GM19240 (cell line): ENCODE data around the gene TBC1D20.

Experiments
- DNase-seq: peaks from one replicate; pipeline ENCODE4 v3.0.0; 2011; ENCODE audit warnings: low spot score; ENCODE audit not compliant: insufficient read length

The TBC1D20 gene

DNA sequence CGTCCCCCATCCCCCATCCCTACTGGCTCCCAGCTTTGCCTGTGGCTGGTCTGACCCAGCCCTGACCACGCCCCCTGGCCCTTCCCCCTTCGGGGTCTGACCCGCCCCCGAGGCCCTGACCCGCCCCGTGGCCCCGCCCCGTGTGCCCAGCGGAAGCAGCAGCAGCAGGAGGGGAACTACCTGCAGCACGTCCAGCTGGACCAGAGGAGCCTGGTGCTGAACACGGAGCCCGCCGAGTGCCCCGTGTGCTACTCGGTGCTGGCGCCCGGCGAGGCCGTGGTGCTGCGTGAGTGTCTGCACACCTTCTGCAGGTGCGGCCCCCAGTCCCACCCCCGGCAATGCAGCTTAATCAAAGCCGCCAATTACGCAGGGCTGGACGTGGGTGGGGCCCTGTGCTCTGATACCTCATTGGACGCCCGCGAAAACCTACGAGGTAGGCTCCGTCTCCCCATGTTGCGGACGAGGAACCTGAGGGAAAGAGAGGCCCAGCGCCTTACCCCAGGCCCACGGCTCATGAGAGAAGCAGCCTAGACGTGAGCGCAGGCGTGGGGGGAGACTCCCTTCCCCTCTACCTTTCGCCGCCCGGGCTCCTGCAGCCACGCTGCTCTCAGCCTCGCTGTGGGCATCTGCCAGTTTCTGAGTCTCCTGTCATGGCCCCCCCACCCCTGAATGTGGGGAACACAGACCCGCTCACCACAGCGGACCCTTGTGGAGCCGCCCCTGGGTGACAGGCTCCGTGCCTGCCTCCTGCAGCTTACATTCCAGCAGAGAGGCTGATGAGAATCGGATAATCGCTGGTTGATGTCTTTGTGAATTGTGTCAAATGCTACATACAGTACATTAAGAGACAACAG lies 41.4 kb downstream of the TBC1D20 start:
- no peak for DNase-seq

DNA sequence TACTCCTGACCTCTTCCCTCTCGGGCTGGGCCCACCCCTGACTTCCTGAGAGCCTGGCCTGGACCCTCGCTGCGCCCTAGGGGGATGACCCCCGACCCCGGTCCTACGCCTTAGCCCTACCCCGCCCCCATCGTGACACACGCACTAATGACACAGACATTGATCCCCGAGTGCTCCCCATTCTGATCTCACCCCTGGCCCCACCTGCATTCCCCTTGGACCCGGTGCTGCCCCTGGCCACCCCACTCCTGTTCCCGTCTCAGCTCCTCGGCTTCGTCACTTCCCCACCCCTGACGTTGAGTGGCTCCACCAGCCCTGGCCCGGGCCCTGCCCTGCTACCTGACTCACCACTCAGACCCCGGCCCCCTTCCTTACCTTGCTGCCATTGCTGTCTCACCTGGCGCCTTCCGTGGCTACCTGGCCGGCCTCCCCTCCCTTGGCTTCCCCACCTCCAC lies 42.1 kb downstream of the TBC1D20 start:
- no peak for DNase-seq

DNA sequence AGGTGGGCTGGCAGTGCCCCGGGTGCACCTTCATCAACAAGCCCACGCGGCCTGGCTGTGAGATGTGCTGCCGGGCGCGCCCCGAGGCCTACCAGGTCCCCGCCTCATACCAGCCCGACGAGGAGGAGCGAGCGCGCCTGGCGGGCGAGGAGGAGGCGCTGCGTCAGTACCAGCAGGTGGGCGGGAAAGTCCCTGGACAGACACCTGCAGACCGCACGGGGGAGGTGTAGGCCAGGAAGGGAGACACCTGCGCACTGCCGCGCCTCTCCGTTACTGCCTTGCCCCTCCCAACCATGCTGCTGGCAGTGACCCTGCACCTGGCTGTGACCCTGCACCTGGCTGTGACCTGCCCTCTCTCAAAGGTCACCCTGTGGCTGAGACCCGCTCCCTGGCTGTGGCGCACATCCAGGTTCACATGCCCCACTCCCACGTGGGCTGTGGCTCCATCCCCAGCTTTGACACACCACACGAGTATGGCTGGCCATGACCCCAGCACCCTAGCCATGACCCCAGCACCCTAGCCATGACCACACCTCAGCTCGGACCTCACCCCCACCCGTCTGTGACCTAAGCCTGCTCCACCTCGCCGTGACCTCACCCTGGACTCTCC lies 42.7 kb downstream of the TBC1D20 start:
- no peak for DNase-seq

DNA sequence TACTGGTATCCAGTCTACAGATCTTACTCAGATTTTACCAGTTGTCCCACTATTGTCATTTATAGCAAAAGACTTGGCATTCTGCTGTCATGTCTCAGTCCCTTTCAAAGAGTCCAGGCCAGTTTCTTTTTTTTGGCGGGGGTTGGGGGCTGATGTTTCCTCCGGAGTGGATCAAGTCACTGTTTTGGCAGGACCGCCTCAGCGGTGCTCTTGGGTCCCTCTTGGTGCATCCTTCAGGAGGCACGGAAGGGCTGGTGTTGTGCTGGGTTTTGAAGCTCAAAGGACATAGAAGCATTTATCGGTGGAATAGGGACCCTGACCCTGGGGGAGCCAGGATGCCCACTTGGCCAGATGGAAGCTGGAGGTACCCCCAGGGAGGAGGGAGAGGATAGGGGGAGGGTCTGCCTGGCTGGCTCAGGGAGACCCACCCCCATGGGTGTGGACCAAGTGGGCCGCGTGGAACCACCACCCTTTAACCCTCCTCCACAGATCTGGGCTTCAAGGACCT lies 43.4 kb downstream of the TBC1D20 start:
- no peak for DNase-seq

DNA sequence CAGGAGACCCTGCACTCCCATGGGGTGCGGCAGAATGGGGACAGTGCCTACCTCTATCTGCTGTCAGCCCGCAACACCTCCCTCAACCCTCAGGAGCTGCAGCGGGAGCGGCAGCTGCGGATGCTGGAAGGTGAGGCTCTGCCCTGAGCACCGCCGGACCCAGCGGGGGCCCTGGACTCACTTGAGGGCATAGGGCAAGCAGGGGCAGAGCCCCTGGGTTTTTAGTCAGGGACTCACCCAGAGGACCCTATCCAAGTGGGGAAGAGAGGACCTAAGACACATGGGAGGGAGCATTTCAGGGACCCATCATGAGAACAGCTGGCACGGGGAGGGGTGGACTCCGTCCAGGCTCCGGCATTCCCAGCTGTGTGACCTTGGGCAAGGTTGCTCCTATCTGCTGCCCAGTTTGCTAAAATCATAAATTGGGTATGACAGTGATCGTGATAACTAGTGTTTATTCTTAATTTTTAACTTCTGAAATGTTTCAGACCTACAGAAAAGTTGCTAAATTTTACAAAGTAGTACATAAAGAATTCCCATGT lies 44.5 kb downstream of the TBC1D20 start:
- DNase-seq: no peak

DNA sequence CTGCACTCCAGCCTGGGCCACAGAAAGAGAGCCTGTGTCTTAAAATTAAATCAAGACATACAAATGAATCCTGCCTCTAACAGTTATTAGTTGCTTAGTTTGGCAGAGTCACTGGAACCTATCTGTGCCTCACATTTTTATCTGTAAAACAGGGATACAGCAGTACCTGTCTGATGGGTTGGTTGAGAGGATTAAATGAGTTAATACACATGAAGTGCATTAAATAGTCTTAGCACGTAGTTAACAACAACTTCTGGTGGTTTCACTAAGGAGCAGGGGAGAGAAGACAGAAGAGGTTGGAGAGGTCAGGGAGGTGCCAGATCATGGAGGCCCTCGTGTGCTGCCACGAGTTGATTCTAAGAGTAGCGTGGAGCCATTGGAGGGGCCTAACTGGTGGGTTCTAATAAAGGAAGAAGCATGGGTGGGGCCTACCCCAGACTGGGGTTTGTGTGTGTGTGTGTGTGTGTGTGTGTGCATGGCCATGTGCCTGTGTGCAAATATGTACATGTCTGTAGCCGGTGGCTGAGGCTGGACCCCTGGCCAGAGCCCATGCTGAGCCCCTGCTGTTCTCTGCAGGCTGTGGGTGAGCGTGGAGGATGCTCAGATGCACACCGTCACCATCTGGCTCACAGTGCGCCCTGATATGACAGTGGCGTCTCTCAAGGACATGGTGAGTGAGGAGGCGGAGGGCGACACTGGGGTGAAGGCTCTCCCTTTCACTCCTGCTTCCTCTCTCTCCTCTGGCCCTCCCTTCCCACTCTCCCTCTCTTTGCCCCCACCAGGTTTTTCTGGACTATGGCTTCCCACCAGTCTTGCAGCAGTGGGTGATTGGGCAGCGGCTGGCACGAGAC lies 45.2 kb downstream of the TBC1D20 start:
- no peak for DNase-seq

DNA sequence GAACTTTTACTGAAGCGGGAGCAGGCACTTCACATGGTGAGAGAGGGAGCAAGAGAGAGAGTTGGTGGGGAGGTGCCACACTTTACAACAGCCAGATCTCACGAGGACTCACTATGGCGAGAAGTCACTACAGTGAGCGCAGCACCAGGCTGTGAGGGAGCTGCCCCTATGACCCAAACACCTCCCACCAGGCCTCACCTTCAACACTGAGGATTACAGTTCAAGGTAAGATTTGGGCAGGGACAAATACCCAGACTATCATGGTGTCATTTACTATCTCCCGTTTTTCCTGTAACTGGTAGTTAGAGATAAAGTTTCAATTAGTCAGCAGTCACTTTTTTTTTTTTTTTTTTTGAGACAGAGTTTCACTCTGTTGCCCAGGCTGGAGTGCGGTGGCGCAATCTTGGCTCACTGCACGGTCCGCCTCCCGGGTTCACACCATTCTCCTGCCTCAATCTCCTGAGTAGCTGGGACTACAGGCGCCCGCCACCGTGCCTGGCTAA lies 46.5 kb downstream of the TBC1D20 start:
- no peak for DNase-seq

DNA sequence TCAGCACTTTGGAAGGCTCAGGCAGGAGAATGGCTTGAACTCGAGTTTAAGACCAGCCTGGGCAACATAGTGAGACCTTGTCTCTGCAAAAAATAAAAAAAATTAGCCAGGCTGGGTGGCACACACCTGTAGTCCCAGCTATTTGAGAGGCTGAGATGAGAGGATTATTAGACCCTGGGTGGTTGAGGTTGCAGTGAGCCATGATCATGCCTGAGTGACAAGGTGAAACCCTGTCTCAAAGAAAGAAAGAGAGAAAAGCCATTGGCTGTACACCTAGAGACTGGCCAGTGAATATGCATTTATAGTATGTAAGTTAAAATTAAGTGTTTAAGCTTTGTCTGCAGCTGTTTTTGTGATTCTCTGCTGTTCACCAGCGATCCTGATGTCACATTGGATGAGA lies 48.2 kb downstream of the TBC1D20 start:
- DNase-seq: no peak

DNA sequence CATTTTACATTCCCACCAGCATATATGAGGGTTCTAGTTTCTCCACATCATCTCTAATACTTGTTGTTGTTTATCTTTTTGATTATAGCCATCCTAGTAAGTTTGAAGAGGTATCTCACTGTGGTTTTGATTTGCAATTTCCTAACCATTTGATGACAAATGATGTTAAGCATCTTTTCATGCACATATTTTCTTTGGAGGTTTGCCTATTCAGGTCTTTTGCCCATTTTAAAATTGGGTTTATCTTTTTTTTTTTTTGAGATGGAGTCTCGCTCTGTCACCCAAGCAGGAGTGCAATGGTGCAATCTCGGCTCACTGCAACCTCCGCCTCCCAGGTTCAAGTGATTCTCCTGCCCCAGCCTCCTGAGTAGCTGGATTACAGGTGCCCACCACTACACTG lies 50.3 kb downstream of the TBC1D20 start:
- no peak for DNase-seq

DNA sequence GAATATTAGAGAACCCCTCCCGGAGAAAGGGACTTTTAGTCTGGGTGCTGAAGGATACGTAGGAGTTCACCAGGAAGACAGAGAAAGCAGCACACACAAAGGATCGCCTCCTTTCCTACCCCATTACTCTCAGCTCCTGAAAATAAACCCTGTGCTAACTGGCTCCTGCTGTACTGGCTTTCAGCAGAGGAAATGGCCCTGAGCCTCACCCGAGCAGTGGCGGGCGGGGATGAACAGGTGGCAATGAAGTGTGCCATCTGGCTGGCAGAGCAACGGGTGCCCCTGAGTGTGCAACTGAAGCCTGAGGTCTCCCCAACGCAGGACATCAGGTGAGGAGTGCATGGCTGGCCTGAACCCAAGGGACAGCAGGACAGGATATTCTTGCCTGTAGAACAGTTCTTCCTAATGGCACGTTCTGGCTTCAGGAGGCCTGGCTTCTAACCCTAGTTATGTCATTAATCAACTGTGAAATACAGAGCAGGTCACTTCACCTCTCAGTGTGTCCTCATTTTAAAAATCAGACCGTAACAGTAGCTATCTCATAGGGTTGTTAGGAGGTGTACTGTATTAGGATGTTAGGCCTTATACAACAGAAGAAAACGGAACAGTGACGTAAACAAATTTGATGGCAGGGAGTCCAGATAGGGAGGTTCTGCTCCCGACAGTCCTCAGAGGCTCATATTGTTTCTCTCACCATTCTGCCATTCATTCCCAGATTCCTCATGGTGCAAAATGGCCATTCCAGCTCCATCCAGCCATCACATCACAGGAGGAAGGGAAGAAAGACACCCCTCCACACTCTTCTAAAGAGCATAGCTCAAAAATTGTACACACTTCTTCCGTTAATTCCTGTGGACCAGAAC lies 52.4 kb downstream of the TBC1D20 start:
- DNase-seq: no peak

DNA sequence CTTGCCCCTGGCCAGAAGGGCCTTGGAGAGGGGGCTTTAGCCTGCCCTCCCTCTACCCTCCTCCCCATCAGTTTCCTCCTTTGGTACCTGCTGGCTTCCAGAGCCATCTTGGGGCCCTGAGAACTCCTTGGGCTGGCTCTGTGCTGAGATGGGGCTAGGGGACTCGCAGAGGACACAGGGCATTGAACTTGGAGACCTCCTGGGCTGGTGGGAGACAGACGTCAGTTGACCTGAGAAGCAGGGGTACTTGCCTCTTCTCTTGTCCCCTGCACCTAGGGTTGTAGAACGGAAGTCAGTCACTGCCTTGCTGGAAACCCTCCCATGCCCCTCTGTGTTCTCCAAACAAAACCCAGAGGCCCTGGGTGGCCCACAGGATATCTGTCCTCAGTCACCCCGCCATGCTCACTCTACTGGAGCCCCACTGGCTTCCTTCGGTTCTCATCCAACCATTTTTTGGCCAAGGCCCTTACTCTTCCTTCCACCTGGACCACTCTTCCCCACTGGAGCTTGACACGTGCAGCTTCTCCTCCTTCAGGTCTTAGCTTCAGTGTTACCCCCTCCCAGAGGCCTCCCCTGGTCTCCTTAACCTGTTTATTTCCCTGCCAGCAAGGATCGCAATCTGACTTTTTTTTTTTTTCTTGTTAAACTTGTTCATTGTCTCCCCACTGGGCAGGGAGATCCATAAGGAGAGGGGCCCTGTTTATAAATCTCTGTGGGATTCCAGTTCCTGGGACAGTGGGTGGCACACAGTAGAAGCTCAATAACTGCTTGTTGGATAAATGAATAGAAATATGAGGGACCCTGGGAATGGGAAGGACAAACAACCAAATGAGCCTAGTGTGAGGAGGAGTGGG lies 53.3 kb downstream of the TBC1D20 start:
- no peak for DNase-seq

DNA sequence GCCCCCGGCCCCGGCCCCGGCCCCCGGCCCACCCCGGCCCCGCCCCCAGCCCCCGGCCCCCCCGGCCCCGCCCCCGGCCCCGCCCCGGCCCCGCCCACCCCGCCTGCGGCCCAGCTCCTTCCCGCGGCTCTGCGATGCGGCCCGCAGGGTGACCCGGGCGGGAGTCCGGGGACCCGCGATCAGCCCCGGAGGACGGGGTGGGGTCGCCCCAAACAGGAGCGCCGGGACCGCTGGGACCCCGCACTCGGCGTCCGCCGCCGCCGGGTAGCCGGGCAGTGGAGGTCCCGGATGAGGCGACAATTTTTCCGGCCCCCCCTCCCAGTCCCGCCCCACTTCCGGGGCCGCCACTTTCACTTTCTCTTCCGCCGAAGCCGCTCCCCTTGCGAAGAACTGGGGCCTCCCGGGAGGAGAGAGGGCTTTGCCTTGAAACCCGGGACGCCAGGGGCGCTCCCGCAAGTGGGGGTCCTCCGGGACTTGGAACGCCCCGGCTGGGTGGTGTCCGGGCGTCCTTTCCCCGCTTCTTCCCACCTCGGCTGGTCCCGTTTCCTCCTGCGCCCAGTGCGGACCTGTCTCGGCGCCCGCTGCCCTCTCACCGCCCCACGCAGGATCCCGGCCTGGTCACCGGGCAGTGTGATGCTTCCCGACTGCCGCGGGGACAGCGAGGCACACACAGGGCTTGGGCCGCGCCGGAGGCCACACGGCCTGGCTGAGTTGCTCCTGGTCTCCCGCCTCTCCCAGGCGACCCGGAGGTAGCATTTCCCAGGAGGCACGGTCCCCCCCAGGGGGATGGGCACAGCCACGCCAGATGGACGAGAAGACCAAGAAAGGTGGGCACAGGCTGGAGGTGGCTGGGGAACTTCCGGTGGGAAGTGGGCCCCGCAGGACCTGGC lies 54.1 kb downstream of the TBC1D20 start, which contains the start of gene RBCK1:
RBCK1 (plus strand) TSS at position 347 of the 890 bp plus-strand sequence; CDS start at position 806, 459 bp downstream.
- peak; percentile 99 for DNase-seq

DNA sequence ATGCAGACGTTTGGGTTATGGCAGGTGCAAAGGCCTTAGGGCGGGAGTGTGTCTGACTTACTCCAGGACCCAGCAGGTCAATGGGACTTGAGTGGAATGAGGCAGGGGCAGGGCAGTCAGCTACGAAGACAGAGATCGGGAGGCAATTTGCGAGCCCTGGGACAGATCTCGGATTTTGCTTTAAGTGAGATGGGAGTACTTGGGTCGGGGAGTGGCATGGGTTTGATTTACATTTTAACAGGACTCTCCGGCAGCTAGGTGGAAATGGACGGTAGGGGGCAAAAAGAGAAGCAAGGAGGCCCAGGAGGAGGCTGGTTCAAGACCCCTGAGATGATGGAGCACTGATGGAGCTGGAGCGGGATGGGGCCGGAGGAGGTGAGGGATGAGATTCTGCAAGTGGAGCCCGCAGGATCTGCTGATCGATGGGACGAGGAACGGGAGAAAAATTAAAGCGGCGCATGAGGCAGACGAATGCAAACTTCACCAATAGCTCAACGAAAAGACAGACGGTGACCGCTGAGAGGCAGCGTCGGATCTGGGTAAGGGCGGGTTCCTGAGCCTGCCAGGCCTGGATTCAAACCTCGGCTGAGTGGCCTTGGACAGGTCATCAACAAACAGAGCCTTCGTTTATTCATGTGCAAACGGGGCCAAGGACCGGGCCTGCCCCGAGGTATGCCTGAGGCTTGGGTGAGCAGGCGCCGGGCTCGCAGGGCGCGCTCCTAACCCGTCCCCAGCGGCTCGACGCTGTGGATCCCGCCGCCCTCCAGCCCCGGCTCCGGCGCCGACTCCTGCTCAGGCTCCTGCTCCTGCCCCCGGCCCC lies 55.0 kb downstream of the TBC1D20 start:
- DNase-seq: peak; percentile 86

DNA sequence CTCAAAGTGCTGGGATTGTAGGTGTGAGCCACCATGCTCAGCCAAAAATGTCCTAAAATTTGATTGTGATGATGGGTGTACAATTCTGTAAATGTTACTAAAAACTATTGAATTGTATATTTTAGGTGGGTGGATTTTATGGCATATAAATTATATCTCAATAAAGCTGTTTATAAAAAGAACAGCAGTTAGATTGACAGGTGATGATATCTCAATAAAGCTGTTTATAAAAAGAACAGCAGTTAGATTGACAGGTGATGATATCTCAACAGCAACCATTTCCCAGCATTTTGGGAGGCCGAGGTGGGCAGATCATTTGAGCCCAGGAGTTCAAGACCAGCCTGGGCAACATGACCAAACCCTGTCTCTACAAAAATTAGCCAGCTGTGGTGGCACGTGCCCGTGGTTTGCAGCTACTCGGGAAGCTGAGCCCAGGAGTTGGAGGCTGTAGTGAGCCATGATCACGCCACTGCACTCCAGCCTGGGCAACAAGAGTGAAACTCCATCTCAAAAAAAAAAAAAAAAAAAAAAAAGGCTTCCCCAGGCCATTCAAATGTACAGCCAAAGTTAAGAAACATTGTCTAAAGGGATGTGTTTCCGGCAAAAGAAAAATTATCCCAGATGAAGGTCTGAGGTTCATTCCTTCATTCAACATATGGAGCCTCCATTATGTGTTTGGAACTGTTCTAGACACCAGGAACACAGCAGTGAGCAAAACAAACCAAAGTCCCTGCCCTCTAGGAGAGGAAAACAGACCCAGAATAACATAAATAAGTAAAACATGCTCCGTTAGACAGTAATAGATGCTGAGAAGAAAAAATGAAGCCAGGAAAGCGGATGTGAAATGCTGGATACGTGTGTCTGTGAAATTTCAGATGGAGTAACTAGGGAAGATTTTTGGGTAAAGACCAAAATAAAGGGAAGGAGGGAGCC lies 55.9 kb downstream of the TBC1D20 start:
- DNase-seq: no peak

DNA sequence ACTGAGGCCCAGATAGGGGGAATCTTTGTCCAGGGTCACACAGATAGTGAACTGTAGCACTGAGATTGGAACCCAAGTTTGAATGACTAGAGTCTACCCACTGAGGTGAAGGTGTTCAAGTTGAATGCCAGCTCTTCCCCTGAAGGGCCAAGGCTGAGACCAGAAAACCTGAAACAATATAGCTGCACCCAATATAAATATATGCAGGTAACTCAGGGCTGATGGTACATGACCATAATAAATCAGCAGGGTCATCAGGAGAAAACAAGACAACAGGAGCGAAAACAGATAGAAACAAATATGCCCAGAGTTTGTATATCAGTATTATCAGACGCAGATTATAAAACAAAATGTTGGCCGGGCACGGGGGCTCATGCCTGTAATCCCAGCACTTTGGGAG lies 58.2 kb downstream of the TBC1D20 start:
- DNase-seq: no peak

DNA sequence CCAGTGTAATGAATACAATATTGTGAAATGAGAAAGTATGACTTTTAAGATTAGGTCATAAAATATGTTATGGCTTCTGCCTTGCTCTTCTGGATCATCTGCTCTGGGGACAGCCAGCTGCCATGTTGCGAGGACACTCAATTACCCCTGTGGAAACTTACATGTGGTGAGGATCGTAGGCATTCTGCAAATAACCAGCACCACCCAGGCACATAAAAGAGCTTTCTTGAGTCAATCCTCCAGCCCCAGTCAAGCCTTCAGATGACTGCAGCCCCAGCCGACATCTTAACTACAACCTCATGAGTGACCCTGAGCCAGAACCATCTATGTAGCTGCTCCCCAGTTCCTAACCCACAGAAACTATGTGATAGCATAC lies 58.8 kb downstream of the TBC1D20 start:
- no peak for DNase-seq
